Mesothelial cell of epicardium (in vitro differentiated cells): ENCODE data around the gene LEUTX. TPM values are rescaled to one million over a fixed set of nuclear protein-coding genes. Genes with fewer than 3 reads are reported as not detected.
"Not testable (repeated sequence)": the region's sequence is repeated elsewhere in the genome, so short reads cannot be mapped to it uniquely, and the experiment has no call there.

Source experiments
- DNase-seq, 2 experiments: peaks; one replicate each; pipeline ENCODE4 v3.0.0; 2021; ENCODE audit warnings: low spot score in 2 of 2; ENCODE audit not compliant: unreplicated experiment in 2 of 2
- H3K27ac Mint-ChIP-seq: 2 replicates; pipeline ENCODE4 v1.8.0; 2021; ENCODE audit warnings: mixed read lengths
- H3K27me3 Mint-ChIP-seq: 2 replicates; pipeline ENCODE4 v1.8.0; 2021; ENCODE audit warnings: low read depth, mixed read lengths
- H3K36me3 Mint-ChIP-seq: 2 replicates; pipeline ENCODE4 v1.8.0; 2021; ENCODE audit warnings: mixed read lengths
- H3K4me1 Mint-ChIP-seq: 2 replicates; pipeline ENCODE4 v1.8.0; 2021; ENCODE audit warnings: mixed read lengths
- H3K4me3 Mint-ChIP-seq: 2 replicates; pipeline ENCODE4 v1.8.0; 2021; ENCODE audit warnings: mild to moderate bottlenecking, moderate library complexity, mixed read lengths
- H3K9me3 Mint-ChIP-seq: 2 replicates; pipeline ENCODE4 v1.8.0; 2021; ENCODE audit warnings: mixed read lengths
- total RNA-seq: library from RNA; stranded (reverse); gene quantifications from 3 replicates; pipeline ENCODE4 v1.2.1, GENCODE V29; 2021
- TF ChIP-seq, protein P1 (sequence below): fragments of 200-600 bp; sonication (generic); IDR thresholded peaks from one replicate; pipeline ENCODE4 v1.5.0; 2021; ENCODE audit warnings: antibody characterized with exemption; ENCODE audit not compliant: unreplicated experiment

The LEUTX gene
- total RNA-seq, 1 donor from 2014 or later, result not detected

DNA sequence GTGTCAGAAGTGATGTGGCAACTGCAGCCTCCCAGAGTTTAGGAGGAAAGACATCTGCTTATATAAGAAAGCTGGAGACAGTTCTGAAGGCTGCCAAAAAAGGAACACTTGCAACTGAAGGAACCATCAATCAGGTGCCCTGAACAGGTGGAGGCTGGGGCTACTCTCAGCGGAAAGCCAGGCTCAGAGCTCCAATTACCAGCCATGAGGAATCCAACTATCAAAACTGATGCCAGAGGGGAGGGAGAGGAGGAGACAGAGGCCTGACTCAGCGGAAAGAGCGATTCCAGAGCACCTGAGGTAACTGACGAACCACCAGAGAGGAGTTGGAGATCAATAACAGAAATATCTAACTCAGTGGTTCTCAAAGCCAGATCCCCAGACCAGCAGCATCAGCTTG lies 24.3 kb downstream of the LEUTX start:
- TF ChIP-seq, protein P1, sequence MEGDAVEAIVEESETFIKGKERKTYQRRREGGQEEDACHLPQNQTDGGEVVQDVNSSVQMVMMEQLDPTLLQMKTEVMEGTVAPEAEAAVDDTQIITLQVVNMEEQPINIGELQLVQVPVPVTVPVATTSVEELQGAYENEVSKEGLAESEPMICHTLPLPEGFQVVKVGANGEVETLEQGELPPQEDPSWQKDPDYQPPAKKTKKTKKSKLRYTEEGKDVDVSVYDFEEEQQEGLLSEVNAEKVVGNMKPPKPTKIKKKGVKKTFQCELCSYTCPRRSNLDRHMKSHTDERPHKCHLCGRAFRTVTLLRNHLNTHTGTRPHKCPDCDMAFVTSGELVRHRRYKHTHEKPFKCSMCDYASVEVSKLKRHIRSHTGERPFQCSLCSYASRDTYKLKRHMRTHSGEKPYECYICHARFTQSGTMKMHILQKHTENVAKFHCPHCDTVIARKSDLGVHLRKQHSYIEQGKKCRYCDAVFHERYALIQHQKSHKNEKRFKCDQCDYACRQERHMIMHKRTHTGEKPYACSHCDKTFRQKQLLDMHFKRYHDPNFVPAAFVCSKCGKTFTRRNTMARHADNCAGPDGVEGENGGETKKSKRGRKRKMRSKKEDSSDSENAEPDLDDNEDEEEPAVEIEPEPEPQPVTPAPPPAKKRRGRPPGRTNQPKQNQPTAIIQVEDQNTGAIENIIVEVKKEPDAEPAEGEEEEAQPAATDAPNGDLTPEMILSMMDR, result no peak
- no peak overlapping the region for H3K4me3 Mint-ChIP-seq
- peaks cover 12% of the 10 kb centered on the region for H3K27me3 Mint-ChIP-seq
- H3K9me3 Mint-ChIP-seq, result peaks cover 1% of the 10 kb centered on the region
- no peaks in the 10 kb centered on the region for H3K36me3 Mint-ChIP-seq
- DNase-seq, result no peak
- no peak overlapping the region for H3K27ac Mint-ChIP-seq
- peaks cover 5% of the 10 kb centered on the region for H3K4me1 Mint-ChIP-seq

DNA sequence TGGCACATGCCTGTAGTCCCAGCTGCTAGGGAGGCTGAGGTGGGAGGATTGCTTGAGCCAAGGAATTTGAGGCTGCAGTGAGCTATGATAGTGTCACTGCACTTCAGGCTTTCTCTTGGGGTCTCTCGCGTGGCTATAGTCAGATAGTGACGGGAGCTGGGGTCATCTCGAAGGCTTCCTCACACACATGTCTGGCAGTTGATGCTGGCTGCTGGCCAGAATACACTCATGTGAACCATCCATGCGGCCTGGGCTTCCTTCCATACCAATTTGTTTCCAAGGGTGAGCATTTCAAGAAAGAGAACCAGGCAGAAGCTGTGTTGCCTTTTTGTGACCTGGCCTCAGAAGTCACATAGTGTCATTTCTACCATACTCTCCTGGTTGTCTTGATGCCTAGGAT lies 26.4 kb downstream of the LEUTX start:
- TF ChIP-seq, protein P1, result no peak
- H3K9me3 Mint-ChIP-seq, result peaks cover 8% of the 10 kb centered on the region
- peaks cover 9% of the 10 kb centered on the region for H3K27me3 Mint-ChIP-seq
- no peak overlapping the region for H3K27ac Mint-ChIP-seq
- peaks cover 5% of the 10 kb centered on the region for H3K4me1 Mint-ChIP-seq
- H3K36me3 Mint-ChIP-seq, result no peaks in the 10 kb centered on the region
- DNase-seq, result no peak
- H3K4me3 Mint-ChIP-seq, result no peak overlapping the region

DNA sequence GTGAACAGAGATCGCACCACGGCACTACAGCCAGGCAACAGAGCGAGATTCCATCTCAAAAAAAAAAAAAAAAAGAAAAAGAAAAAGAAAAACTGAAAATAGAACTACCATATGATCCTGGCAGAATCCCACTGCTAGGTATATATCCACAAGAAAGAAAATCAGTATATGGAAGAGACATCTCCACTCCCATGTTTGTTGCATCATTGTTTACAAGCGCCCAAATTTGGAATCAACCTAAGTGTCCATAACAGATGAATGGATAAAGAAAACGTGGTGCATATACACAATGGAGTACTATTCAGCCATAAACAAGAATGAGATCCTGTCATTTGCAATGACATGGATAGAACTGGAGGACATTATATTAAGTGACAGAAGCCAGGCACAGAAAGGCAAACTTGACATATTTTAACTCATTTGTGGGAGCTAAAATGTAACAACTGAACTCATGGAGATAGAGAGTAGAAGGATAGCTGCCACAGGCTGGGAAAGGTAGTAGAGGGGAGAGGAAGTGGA lies 29.3 kb downstream of the LEUTX start:
- no peaks in the 10 kb centered on the region for H3K36me3 Mint-ChIP-seq

DNA sequence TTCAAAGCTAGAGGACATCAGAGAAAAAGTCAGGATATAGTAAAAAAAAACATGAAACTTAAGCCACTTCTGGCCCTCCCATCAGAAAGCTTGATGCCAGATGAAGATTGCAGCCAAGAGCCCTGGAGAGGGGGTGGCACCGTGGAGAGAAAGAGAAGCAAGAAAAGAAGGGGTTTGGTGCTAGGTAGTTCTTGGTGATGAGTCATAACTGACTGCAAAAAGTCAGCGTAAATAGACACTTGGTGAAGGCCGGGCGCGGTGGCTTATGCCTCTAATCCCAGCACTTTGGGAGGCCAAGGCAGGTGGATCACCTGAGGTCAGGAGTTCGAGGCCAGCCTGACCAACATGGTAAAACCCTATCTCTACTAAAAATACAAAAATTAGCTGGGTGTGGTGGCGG lies 30.0 kb downstream of the LEUTX start:
- DNase-seq, H3K9me3 Mint-ChIP-seq, H3K27ac Mint-ChIP-seq, H3K27me3 Mint-ChIP-seq, H3K4me3 Mint-ChIP-seq, H3K4me1 Mint-ChIP-seq, H3K36me3 Mint-ChIP-seq: not testable (repeated sequence)

More for the DNA sequence above, 29.3 kb downstream of the LEUTX start:
- peaks cover 8% of the 10 kb centered on the region for H3K9me3 Mint-ChIP-seq
- TF ChIP-seq, protein P1, result no peak
- peaks cover 2% of the 10 kb centered on the region for H3K4me1 Mint-ChIP-seq
- peaks cover 4% of the 10 kb centered on the region for H3K27me3 Mint-ChIP-seq
- H3K27ac Mint-ChIP-seq, result no peak overlapping the region
- H3K4me3 Mint-ChIP-seq, result no peak overlapping the region
- DNase-seq, result no peak

DNA sequence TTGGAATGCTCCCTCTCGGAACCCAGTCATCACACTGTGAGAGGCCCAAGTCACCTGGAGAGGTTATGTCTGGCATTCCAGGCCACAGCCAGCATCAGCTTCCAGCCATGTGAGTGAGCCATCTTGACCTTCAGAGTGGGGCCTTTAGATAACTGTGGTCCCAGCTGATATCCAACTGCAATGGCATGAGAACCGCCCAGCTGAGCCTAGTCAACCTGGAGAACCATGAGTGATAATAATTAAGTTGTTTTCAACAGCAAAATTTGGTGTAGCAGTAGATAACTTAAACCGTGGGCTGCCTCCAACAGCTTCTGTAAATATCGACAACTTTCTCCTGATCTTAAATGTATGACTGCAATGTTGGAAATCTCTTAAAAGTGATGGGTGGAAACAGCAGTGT lies 30.7 kb downstream of the LEUTX start:
- TF ChIP-seq, protein P1, result no peak
- peaks cover 4% of the 10 kb centered on the region for H3K27me3 Mint-ChIP-seq
- no peak overlapping the region for H3K27ac Mint-ChIP-seq
- DNase-seq, result no peak
- H3K9me3 Mint-ChIP-seq, result peaks cover 8% of the 10 kb centered on the region
- peaks cover 1% of the 10 kb centered on the region for H3K4me1 Mint-ChIP-seq
- no peaks in the 10 kb centered on the region for H3K36me3 Mint-ChIP-seq
- no peak overlapping the region for H3K4me3 Mint-ChIP-seq

DNA sequence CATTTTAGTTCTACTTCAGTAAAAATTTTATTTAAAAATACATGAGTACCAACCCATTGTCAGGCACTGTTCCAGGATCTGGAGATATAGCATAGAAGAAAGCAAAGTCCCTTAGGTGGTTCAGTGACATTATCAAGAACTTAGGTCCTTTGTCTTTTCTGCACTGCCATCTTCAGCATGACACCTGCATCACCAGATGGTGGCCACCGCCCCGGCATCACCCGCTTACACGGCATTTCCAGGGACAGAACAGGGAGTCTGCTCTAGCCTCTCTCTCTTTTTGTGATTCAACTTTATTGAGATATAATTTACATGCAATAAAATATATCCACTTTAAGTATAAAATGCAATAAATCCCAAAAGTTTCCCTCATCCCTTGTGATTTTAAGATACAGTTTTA lies 31.8 kb downstream of the LEUTX start:
- Mint-ChIP-seq H3K4me3 (no peak overlapping the region), H3K27ac (no peak overlapping the region), H3K4me1 (peaks cover 1% of the 10 kb centered on the region), H3K27me3 (peaks cover 4% of the 10 kb centered on the region), H3K36me3 (no peaks in the 10 kb centered on the region), H3K9me3 (peaks cover 8% of the 10 kb centered on the region)
- DNase-seq, result no peak
- TF ChIP-seq, protein P1, result no peak
